Ecto neural progenitor cell (in vitro differentiated cells): ENCODE results near the gene TENT5C.

Source experiments
- DNase-seq: peaks from one replicate; pipeline ENCODE4 v3.0.0-alpha.2; 2018; ENCODE audit warnings: low spot score

The TENT5C gene

GRCh38 chr1:117573386-117574023, 32.3 kb upstream of the TENT5C start:
- peak; percentile 29 for DNase-seq

- DNase-seq: no peak
Measured at GRCh38 chr1:117574161-117574835, 31.6 kb upstream of the TENT5C start.

- no peak for DNase-seq
Measured at GRCh38 chr1:117575586-117576225, 30.1 kb upstream of the TENT5C start.

GRCh38 chr1:117576236-117576635, 29.6 kb upstream of the TENT5C start:
- no peak for DNase-seq

DNA sequence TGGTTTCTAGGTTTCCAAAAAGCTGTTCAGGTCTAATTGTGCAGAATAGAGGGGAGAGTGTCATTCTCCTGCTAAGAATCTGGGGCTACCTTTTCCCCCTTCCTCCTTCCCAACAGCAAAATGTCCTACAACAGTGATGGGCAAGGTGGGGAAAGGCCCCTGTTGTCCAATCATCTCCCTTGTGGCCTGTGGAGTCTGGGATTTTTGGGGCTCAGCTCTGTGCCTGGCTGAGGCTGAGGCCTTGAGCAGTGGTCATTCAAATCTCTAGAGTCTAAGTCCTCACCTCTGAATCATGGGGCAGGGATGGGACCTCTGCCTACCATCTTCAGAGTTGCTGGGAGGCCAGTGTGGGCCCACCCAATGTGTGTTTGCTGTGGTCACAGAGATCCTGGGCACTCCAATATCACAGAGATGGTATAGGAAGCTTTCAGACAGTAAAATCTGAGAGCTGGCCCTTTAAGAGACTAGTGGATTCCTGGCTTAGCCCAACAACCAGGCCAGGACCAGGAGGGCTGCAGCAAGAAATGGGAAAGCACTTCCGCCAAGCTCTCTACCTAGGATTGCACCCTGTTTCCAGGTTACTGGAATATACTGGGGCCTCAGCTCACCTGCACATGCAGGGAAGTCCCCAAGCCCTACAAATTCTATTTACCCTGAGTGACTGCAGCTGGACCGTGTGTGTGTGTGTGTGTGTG, 28.5 kb upstream of the TENT5C start:
- DNase-seq: no peak

- DNase-seq: no peak
Measured at GRCh38 chr1:117578466-117578865, 27.4 kb upstream of the TENT5C start.

GRCh38 chr1:117579221-117579906, 26.5 kb upstream of the TENT5C start:
- no peak for DNase-seq

- no peak for DNase-seq
Measured at GRCh38 chr1:117580436-117580835, 25.4 kb upstream of the TENT5C start.

GRCh38 chr1:117580882-117581281, 25.0 kb upstream of the TENT5C start:
- no peak for DNase-seq

DNA sequence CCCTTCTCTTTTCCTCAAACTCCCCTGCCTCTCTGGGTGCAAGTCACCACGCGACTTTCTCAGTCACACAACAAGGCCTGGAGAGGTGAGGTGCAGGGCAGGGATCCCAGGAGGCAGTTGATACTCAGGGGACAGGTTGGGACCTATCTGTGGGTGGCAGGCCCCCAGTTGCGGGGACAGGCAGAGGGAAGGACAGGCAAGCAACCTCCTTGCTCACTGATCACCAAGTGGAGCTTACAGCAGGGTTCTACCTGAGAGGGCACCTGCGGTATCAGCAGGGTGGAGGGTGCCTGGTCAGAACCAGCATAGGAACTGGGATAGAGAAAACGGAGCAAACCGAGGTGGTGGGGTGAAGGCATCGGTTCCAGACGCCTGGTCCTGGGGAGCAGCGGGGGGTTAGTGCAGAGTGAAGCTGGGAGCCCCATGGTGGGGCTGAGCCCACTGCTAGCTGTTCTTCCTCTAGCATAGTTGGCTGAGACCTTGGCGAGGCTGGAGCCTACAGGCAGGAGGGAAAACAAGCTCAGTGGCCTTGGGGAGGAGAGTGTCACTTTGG, 24.4 kb upstream of the TENT5C start:
- no peak for DNase-seq

DNA sequence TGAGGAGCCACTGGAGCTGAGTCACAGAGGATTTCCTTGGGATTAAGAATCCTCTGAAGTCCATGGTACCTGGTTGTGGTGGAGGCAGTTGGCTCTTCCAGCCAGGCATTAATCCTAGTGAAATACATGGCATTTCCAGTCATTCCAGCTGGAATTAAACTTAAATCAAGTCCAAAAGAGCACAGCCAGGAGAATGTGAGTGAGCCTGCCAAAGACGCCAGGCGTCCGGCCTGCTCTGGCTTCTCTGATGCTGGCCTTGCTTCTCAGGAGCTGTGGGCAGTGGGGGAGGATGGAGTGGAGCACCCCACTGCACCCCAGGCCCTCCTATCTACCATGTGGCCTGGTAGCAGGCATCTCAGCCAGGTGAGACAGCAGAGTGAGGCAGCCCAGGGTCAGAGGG, 23.4 kb upstream of the TENT5C start:
- DNase-seq: no peak

- DNase-seq: no peak
Measured at GRCh38 chr1:117583247-117583646, 22.6 kb upstream of the TENT5C start.

- DNase-seq: no peak
Measured at GRCh38 chr1:117584181-117584580, 21.7 kb upstream of the TENT5C start.

DNA sequence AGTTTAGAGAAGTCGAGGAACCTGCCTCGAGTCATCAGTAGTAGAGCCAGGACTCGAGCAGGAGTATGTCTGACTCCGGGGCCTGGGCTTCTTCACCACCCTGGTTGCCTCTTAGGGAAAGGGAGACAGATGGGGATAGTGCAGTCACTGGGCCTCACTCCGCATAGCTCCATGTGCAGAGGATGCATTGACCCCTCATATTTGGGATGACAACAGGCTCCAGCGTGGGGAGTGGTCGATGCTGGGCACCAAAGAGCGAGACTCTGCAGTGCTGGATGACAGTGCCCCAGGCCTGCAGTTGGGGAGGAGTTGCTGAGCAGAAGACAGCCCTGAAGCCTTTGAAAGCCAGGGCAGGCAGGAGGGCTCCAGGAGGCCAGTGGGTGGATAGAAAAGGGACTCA, 20.8 kb upstream of the TENT5C start:
- DNase-seq: no peak

DNA sequence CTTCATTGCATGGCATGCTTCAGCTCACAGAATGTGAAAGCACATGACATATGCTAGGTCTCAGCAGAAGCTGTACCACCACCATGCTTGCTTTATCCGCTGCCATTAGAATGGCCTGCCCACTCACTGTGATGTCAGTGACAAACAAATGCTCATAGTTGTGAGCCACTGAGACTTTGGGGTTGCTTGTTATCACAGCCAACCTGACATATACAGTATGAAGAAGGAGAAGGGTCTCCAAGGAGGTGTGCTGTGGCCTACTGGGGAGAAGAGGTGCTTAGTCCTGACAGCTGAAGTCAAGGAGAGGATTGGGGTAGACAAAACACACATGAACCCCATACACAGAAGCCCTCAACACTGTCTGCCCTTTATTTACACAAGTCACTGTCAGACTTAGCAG, 19.5 kb upstream of the TENT5C start:
- DNase-seq: no peak

- DNase-seq: no peak
Measured at GRCh38 chr1:117586747-117587498, 18.9 kb upstream of the TENT5C start.

DNA sequence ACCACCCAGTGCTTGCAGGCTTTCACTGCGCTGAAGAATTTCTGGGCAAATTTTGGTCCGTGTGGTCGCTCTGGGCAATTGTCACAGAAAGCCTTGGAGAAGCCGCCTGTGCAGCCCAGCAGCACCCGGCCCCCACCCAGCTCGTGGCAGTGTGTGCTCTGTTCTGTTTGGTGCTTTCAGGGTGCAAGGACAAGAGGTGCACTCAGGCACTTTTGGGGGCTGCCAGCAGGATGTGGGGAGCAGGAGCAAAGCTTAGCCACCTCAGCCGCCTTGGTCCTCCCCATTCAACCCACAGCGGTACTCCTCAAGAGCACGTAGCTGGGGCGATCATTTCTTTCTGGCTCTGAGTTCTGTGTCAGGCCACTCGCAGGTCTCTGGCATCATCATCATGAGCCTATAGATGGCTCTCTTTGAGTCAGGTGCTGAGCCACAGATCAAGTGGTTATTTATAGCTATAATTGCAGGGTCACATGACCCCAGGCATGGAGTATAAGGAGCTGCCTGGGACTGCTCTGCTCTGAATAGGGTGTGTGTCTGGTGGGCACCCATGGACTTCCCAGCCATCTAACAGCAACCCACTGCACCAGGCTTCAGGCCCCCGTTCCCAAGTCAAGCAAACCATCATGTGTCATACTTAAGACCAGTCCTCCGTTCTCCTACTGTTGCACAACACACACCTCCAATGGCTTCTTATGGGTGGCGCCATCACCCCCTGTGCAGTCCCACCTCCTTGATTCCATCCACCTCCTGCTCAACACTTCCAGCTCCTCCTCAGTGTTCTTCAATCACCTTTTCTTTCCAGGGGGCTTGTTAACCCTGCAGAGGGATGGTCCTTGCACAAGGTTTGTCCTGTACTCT, 18.1 kb upstream of the TENT5C start:
- DNase-seq: no peak

- no peak for DNase-seq
Measured at GRCh38 chr1:117589544-117589943, 16.3 kb upstream of the TENT5C start.

- no peak for DNase-seq
Measured at GRCh38 chr1:117590273-117590925, 15.4 kb upstream of the TENT5C start.

- no peak for DNase-seq
Measured at GRCh38 chr1:117591252-117591651, 14.6 kb upstream of the TENT5C start.
